ENCODE results near the gene CD9. TPM values are rescaled to one million over a fixed set of nuclear protein-coding genes. Genes with fewer than 3 reads are reported as not detected.

The CD9 gene
- total and polyA plus RNA-seq, 5 donors, result 117 to 248 (median 139) TPM

DNA sequence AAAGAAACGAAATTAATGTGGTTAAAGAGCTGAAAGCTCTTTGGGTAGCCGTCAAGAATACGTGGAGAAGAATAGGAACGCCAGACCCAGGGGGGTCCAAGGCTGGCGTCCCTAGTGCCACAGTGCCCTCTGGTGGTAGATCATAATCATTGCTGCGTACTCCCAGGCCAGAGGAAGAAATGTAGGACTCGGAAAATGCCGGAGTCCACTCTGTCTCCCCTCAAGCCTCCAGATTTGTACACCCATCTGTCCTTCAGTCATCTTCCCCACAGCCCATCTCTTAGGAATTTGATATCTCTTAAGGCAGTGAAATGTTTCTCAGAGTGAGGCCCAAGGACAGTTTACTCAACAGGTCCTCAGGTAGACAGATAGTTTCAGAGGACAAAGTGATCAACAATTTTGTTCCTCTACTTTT lies 84.9 kb downstream of the CD9 start:
- H3K4me1 ChIP-seq (ENCODE audit: control insufficient read depth, insufficient read depth, low read length), result peaks cover 3% of the 10 kb centered on the region
- no peaks in the 10 kb centered on the region for H3K27me3 ChIP-seq (ENCODE audit: control insufficient read depth, insufficient read depth)
- no peak overlapping the region for H3K4me3 ChIP-seq (ENCODE audit: low read length)
- no peak overlapping the region for H3K27ac ChIP-seq (ENCODE audit: low read length)
- peak; percentile 73 to 83 for ATAC-seq
- intact Hi-C loops (cut with DNase I), result loop anchor here in 2 of 4 donors (2.0 to 5.0 kb wide), 2 partner anchors 218 to 222 kb away; no protein-coding TSS in a partner anchor
- WGBS, result 2% methylated on average over 8 of the region's 8 CpGs
- peak; percentile 38 to 73 (median 69) for DNase-seq
- H3K9me3 ChIP-seq (ENCODE audit: control insufficient read depth, low read length), result no peaks in the 10 kb centered on the region

DNA sequence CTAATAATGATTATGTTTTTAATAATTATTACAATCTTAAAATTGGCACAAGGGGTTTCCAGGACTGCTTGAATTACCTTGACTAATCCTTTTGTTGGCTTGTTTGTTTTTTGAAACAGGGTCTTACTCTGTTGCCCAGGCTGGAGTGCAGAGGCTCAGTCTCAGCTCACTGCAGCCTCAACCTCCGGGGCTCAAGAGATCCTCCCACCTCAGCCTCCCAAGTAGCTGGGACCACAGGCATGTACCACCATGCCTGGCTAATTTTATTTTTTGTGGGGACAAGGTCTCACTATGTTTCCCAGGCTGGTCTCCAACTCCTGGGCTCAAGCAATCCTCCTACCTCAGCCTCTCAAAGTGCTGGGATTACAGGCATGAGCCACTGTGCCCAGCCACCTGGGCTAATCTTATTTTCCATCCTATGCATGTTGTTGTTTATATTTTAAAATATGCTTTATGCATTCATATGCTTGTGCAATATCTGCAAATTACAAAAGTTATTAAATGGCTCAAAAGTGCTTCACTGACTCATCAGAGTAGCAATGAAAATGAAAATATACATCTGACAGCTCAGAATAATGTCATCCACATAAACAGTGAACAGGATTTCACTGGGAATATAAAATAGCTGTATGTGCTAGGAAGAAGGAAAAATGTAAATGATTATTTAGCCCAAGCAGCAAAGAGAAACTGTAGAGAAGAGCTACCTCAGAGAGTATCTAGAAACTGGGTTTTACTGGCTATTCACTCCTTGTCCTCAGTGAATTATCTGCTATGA lies 85.5 kb downstream of the CD9 start:
- 60% methylated on average over 1 of the region's 1 CpG for WGBS

More for the DNA sequence above, 85.5 kb downstream of the CD9 start:
- H3K4me3 ChIP-seq (ENCODE audit: low read length), result no peak overlapping the region
- DNase-seq, result no peak
- no peak for ATAC-seq
- H3K27ac ChIP-seq (ENCODE audit: low read length), result no peak overlapping the region
- H3K9me3 ChIP-seq (ENCODE audit: control insufficient read depth, low read length), result no peaks in the 10 kb centered on the region
- H3K27me3 ChIP-seq (ENCODE audit: control insufficient read depth, insufficient read depth), result no peaks in the 10 kb centered on the region
- intact Hi-C loops (cut with DNase I), result loop anchor here in 2 of 4 donors (2.0 to 5.0 kb wide), 2 partner anchors 218 to 223 kb away; no protein-coding TSS in a partner anchor
- no peaks in the 10 kb centered on the region for H3K4me1 ChIP-seq (ENCODE audit: control insufficient read depth, insufficient read depth, low read length)

Other genes with a start within 250 kb of the CD9 start
- gene VWF, start 75.7 kb upstream of the CD9 start, total RNA-seq, result 100 to 1,000 TPM; 144 to 388 (median 269) TPM
- gene VWF, start 75.7 kb upstream of the CD9 start, polyA plus RNA-seq, result 181 TPM
- gene PLEKHG6, start 110.3 kb downstream of the CD9 start, total RNA-seq, result under 1 TPM in 1 of 4 donors, not detected in 3; 0.64 TPM
- gene PLEKHG6, start 110.3 kb downstream of the CD9 start, polyA plus RNA-seq, result 1.5 TPM
- 100 to 1,000 TPM in 1 of 4 donors, 10 to 100 TPM in 3; 65.6 to 103 (median 75.9) TPM for gene TNFRSF1A, start 141.7 kb downstream of the CD9 start, total RNA-seq
- gene TNFRSF1A, start 141.7 kb downstream of the CD9 start, polyA plus RNA-seq, result 41.3 TPM
- gene SCNN1A, start 175.2 kb downstream of the CD9 start, total RNA-seq, result under 1 TPM; 0.08 to 0.80 (median 0.50) TPM
- 0.23 TPM for gene SCNN1A, start 175.2 kb downstream of the CD9 start, polyA plus RNA-seq
- 10 to 100 TPM; 37.6 to 54.2 (median 40.3) TPM for gene LTBR, start 183.8 kb downstream of the CD9 start, total RNA-seq
- 30.8 TPM for gene LTBR, start 183.8 kb downstream of the CD9 start, polyA plus RNA-seq
- under 1 TPM in 3 of 4 donors, not detected in 1; 0.29 to 0.80 (median 0.33) TPM for gene CD27, start 244.6 kb downstream of the CD9 start, total RNA-seq
- gene CD27, start 244.6 kb downstream of the CD9 start, polyA plus RNA-seq, result 0.27 TPM

Measured in right cardiac atrium (tissue), 5 donors.